D721Med (cell line): ENCODE data around the gene CARD10.

Experiments
- DNase-seq: peaks from one replicate; pipeline ENCODE4 v3.0.0; 2011; ENCODE audit warnings: low spot score; ENCODE audit not compliant: insufficient read length
- FAIRE-seq: peaks from 2 replicates; lab custom pipeline; 2011; peaks lifted over from hg19 to GRCh38; lab: Jason Lieb, UNC
- CTCF ChIP-seq: IDR thresholded peaks from 2 replicates; pipeline ENCODE4 v1.5.1; 2012; ENCODE audit warnings: mild to moderate bottlenecking, control low read depth; ENCODE audit not compliant: insufficient read depth; ENCODE audit errors: missing control alignments

CARD10 gene

DNA sequence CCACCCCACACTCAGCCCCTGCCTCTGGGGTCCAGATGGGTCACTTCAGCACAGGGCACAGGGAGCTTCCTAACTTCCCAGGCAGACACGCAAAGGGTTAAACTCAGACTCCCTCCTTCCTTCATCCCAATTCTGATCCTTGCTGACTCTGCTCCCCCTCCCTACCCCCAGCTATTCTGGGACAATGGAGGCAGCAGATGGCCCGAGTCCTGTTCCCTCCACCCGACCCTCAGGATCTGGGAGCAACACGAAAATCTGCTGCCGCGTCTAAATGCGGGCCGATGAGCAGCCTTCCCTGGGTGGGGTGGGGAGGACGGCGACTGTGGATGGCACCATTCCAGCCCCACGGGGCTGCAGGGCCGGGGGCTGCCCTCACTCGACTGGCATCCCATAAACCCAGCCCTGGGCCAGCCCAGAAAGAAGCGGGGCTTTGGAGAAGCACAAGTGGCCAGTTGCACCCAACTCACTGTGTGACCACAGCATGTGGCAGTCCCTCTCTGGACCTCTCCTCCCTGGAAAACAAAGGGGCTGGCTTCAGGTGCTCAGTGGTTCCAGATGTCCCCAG, 51.7 kb downstream of the CARD10 start:
- FAIRE-seq = no peak
- DNase-seq = no peak
- TF ChIP-seq CTCF = no peak

DNA sequence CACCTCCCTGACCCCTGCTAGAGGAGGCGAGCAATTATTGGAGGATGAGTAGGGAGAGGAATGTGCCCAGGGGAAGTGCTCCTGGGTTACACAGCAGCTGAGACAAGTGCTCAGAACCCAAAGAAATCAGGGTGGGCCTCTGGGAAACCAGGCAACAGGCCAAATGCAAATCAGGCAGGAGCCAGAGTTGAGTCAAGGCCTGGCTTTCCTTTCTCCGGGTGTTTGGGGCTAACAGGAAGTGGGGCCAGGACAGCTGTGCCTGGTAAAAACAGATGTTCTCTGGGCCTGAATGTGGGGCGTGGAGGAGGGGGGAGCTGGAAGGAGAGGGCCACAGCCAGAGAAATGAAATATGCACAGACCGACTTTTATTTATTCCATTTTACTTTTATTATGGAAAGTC, 55.0 kb downstream of the CARD10 start:
- no peak for FAIRE-seq
- no peak for TF ChIP-seq CTCF
- no peak for DNase-seq

- no peak for FAIRE-seq
- TF ChIP-seq CTCF = no peak
These were observed 56.2 kb downstream of the CARD10 start for GRCh38 chr22:37462983-37463382.

GRCh38 chr22:37462436-37462835, 56.8 kb downstream of the CARD10 start:
- no peak for TF ChIP-seq CTCF
- FAIRE-seq = no peak
- no peak for DNase-seq

More at GRCh38 chr22:37462983-37463382, 56.2 kb downstream of the CARD10 start:
- no peak for DNase-seq

GRCh38 chr22:37461961-37462360, 57.3 kb downstream of the CARD10 start:
- DNase-seq = no peak

GRCh38 chr22:37460684-37461083, 58.5 kb downstream of the CARD10 start:
- FAIRE-seq (no peak), DNase-seq (no peak)
- TF ChIP-seq CTCF = no peak

More at GRCh38 chr22:37461961-37462360, 57.3 kb downstream of the CARD10 start:
- FAIRE-seq = no peak
- TF ChIP-seq CTCF = no peak

- no peak for TF ChIP-seq CTCF
- no peak for DNase-seq
- FAIRE-seq = no peak
These were observed 60.0 kb downstream of the CARD10 start for GRCh38 chr22:37459206-37459605.
